Smooth muscle cell of the brain vasculature (primary cell): ENCODE measurements around the gene IL20RA.
"Not testable (repeated sequence)": the region's sequence is repeated elsewhere in the genome, so short reads cannot be mapped to it uniquely, and the experiment has no call there.

ENCODE experiments used
- DNase-seq: peaks from one replicate; pipeline ENCODE4 v3.0.0-alpha.2; 2012; ENCODE audit warnings: low read depth, low spot score

The IL20RA gene

GRCh38 chr6:137044366-137045221, at the start of gene IL20RA:
Gene IL20RA (minus strand): TSS chr6:137044965. CDS start chr6:137044728, 237 bp downstream.
- no peak for DNase-seq

- no peak for DNase-seq
These were observed 48.7 kb upstream of the IL20RA start for GRCh38 chr6:137093183-137094069.

- DNase-seq: no peak
These were observed 47.3 kb upstream of the IL20RA start for GRCh38 chr6:137092018-137092417.

- DNase-seq: no peak
These were observed 44.5 kb upstream of the IL20RA start for GRCh38 chr6:137089305-137089704.

- no peak for DNase-seq
These were observed 43.1 kb upstream of the IL20RA start for GRCh38 chr6:137087902-137088301.

- DNase-seq: no peak
These were observed 41.3 kb upstream of the IL20RA start for GRCh38 chr6:137086031-137086430.

- no peak for DNase-seq
These were observed 40.3 kb upstream of the IL20RA start for GRCh38 chr6:137084865-137085617.

GRCh38 chr6:137084090-137084489, 39.3 kb upstream of the IL20RA start:
- no peak for DNase-seq

- no peak for DNase-seq
These were observed 37.2 kb upstream of the IL20RA start for GRCh38 chr6:137081997-137082396.

- no peak for DNase-seq
These were observed 35.9 kb upstream of the IL20RA start for GRCh38 chr6:137080711-137081110.

- peak; percentile 29 for DNase-seq
These were observed 31.7 kb upstream of the IL20RA start for GRCh38 chr6:137076277-137077068.

GRCh38 chr6:137075790-137076189, 31.0 kb upstream of the IL20RA start:
- not testable (repeated sequence) for DNase-seq

- no peak for DNase-seq
These were observed 25.5 kb upstream of the IL20RA start for GRCh38 chr6:137070303-137070702.

GRCh38 chr6:137067399-137067798, 22.6 kb upstream of the IL20RA start:
- DNase-seq: no peak

- no peak for DNase-seq
These were observed 13.3 kb upstream of the IL20RA start for GRCh38 chr6:137058037-137058436.

- no peak for DNase-seq
These were observed 11.5 kb upstream of the IL20RA start for GRCh38 chr6:137056121-137056880.

GRCh38 chr6:137051790-137052472, 7.2 kb upstream of the IL20RA start:
- DNase-seq: no peak

GRCh38 chr6:137049095-137049494, 4.3 kb upstream of the IL20RA start:
- DNase-seq: no peak

- no peak for DNase-seq
These were observed 2.2 kb upstream of the IL20RA start for GRCh38 chr6:137046871-137047412.
